Neural cell (in vitro differentiated cells): ENCODE data around the gene NFIA. TPM values are rescaled to one million over a fixed set of nuclear protein-coding genes. Genes with fewer than 3 reads are reported as not detected.

Experiments used
- H2AFZ ChIP-seq: fragments of 200-600, 300-800 bp; sonication (generic), shearing (Covaris generic); 2 replicates; pipeline ENCODE4 v1.6.0; 2014; ENCODE audit warnings: low read depth, mild to moderate bottlenecking, antibody characterized with exemption, low read length, moderate library complexity
- H3F3A ChIP-seq: fragments of 200-600 bp; shearing (Covaris generic); 2 replicates; pipeline ENCODE4 v1.6.1; 2016; ENCODE audit warnings: mild to moderate bottlenecking, moderate library complexity, mixed read lengths, antibody characterized with exemption, low read length; ENCODE audit not compliant: insufficient read depth, poor library complexity, severe bottlenecking
- H3K27ac ChIP-seq: fragments of 200-600, 300-800 bp; sonication (generic), shearing (Covaris generic); 2 replicates; pipeline ENCODE4 v1.5.1; 2014; ENCODE audit warnings: mild to moderate bottlenecking, low read length, moderate library complexity
- H3K27me3 ChIP-seq: fragments of 300-800, 200-600 bp; sonication (generic), shearing (Covaris generic); 2 replicates; pipeline ENCODE4 v1.6.0; 2014; ENCODE audit warnings: mild to moderate bottlenecking, low read depth, low read length, moderate library complexity; ENCODE audit not compliant: insufficient read depth
- H3K36me3 ChIP-seq: fragments of 300-800, 200-600 bp; sonication (generic), shearing (Covaris generic); 2 replicates; pipeline ENCODE4 v1.5.1; 2014; ENCODE audit warnings: mild to moderate bottlenecking, antibody characterized with exemption, low read length, moderate library complexity; ENCODE audit not compliant: insufficient read depth
- H3K4me2 ChIP-seq: fragments of 300-800, 200-600 bp; sonication (generic), shearing (Covaris generic); 2 replicates; pipeline ENCODE4 v1.6.0; 2014; ENCODE audit warnings: mild to moderate bottlenecking, low read length
- H3K4me3 ChIP-seq: fragments of 300-800, 200-600 bp; sonication (generic), shearing (Covaris generic); 2 replicates; pipeline ENCODE4 v1.5.1; 2014; ENCODE audit warnings: mild to moderate bottlenecking, low read length, moderate library complexity
- H3K79me2 ChIP-seq: fragments of 200-600 bp; shearing (Covaris generic); replicated peaks from 2 replicates; pipeline ENCODE4 v1.6.0; 2014; ENCODE audit warnings: mild to moderate bottlenecking, low read length, moderate library complexity; ENCODE audit not compliant: insufficient read depth
- H3K9ac ChIP-seq: fragments of 300-800, 200-600 bp; sonication (generic), shearing (Covaris generic); 2 replicates; pipeline ENCODE4 v1.6.1; 2016; ENCODE audit warnings: mild to moderate bottlenecking, low read length, mixed read lengths
- H3K9me2 ChIP-seq: fragments of 200-600 bp; shearing (Covaris generic); 2 replicates; pipeline ENCODE4 v1.6.1; 2016; ENCODE audit warnings: mild to moderate bottlenecking, low read length, mixed read lengths; ENCODE audit not compliant: insufficient read depth
- H3K9me3 ChIP-seq: fragments of 200-600, 300-800 bp; sonication (generic), shearing (Covaris generic); 2 replicates; pipeline ENCODE4 v1.6.1; 2016; ENCODE audit warnings: mild to moderate bottlenecking, mixed run types, low read length, moderate library complexity, mixed read lengths
- H4K20me1 ChIP-seq: fragments of 200-600 bp; shearing (Covaris generic); 2 replicates; pipeline ENCODE4 v1.6.1; 2016; ENCODE audit warnings: mild to moderate bottlenecking, mixed run types; ENCODE audit not compliant: insufficient read depth
- CTCF ChIP-seq: fragments of 450-650 bp; IDR thresholded peaks from 2 replicates; pipeline ENCODE4 v1.5.1; 2014; ENCODE audit warnings: antibody characterized with exemption, mild to moderate bottlenecking, moderate library complexity; ENCODE audit not compliant: poor library complexity, severe bottlenecking
- EP300 ChIP-seq: fragments of 450-650 bp; conservative IDR thresholded peaks from 2 replicates; pipeline ENCODE4 v1.6.1; 2014; ENCODE audit warnings: antibody characterized with exemption, mild to moderate bottlenecking, moderate library complexity; ENCODE audit not compliant: poor library complexity, severe bottlenecking
- EZH2 ChIP-seq: fragments of 200-600, 300-800 bp; shearing (Covaris generic), sonication (generic); IDR thresholded peaks from 2 replicates; pipeline ENCODE4 v1.6.1; 2014; ENCODE audit warnings: antibody characterized with exemption, low read length, borderline replicate concordance, mild to moderate bottlenecking; ENCODE audit not compliant: insufficient read depth, poor library complexity, severe bottlenecking
- MXI1 ChIP-seq: fragments of 450-650 bp; conservative IDR thresholded peaks from 2 replicates; pipeline ENCODE4 v1.6.1; 2014; ENCODE audit warnings: antibody characterized with exemption, mild to moderate bottlenecking; ENCODE audit not compliant: poor library complexity, severe bottlenecking
- POLR2AphosphoS5 ChIP-seq: IDR thresholded peaks from 2 replicates; pipeline ENCODE4 v1.6.1; 2012
- RAD21 ChIP-seq: fragments of 450-650 bp; conservative IDR thresholded peaks from 2 replicates; pipeline ENCODE4 v1.6.1; 2014; ENCODE audit warnings: antibody characterized with exemption, mild to moderate bottlenecking, moderate library complexity
- REST ChIP-seq: IDR thresholded peaks from 2 replicates; pipeline ENCODE4 v1.6.1; 2012; ENCODE audit warnings: borderline replicate concordance
- SMC3 ChIP-seq: fragments of 450-650 bp; conservative IDR thresholded peaks from 2 replicates; pipeline ENCODE4 v1.6.1; 2014; ENCODE audit warnings: antibody characterized with exemption, mild to moderate bottlenecking, moderate library complexity; ENCODE audit not compliant: poor library complexity
- TAF1 ChIP-seq: IDR thresholded peaks from 2 replicates; pipeline ENCODE4 v1.6.1; 2012; ENCODE audit warnings: low read depth
- polyA plus RNA-seq: library from polyadenylated mRNA; depleted of rRNA; stranded (reverse); fragments of >200 nt; gene quantifications from 2 replicates; pipeline ENCODE4 v1.2.3, GENCODE V29; 2014

The NFIA gene
- polyA plus RNA-seq, 1 donor from 2014 or later, result 0.47 TPM

DNA sequence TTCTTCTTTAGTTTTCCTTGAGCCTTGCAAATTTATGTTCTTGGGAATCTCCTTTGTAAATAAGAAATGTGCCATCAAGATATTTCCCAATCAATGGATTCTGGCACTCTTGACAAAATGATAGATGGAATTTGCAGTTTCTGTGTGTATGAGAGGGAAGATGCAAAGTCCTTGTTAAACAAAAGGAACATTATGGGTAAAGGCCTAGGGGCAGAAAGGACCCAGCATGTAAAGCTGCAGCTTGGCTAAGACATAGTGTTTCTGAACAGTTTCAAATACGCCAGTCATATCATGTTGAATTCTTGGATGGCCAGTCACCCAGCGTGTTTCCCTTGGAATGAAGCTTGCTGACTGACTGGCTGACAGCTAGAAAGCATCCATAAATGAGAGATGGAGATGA, 210.8 kb downstream of the NFIA start:
- Histone ChIP-seq H3K4me2 (no peak overlapping the region), H3K79me2 (no peaks in the 10 kb centered on the region), H3F3A (no peaks in the 10 kb centered on the region), H3K27ac (no peak overlapping the region), H3K9ac (no peak overlapping the region), H3K9me2 (no peaks in the 10 kb centered on the region), H4K20me1 (no peaks in the 10 kb centered on the region), H3K27me3 (no peaks in the 10 kb centered on the region), H3K36me3 (no peaks in the 10 kb centered on the region), H3K4me3 (no peak overlapping the region), H3K9me3 (no peaks in the 10 kb centered on the region), H2AFZ (no peak overlapping the region)
- TF ChIP-seq MXI1 (no peak), EZH2 (no peak), TAF1 (no peak), SMC3 (no peak), EP300 (peak; percentile 30), POLR2AphosphoS5 (no peak), RAD21 (no peak)

DNA sequence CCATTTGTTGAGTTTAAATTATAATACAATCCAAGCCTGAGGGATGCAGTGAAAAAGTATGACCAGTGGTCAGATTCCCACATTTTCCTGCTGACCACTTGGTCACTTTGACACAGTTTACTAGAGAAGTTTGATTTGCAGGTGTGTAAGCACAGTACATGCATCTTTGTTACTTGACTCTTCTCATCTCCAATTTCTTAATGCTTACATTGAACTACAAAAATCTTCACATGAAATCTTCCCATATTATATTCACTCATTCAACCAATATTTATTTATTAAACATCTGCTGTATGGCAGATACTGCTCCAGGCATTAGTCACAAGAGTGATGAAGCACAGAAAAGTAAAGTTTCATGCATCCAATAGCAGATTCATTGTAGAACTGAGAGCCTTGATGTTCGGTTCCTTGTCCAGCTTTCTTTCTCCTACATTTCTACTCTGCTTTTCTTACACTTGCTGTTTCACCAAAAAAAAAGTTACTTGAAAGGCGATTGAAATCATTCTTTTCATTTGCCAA, 211.7 kb downstream of the NFIA start:
- no peak overlapping the region for H3K27ac ChIP-seq

More for the DNA sequence above, 211.7 kb downstream of the NFIA start:
- Histone ChIP-seq H3K9me3 (no peaks in the 10 kb centered on the region), H3K4me3 (no peak overlapping the region), H3K9ac (no peak overlapping the region), H2AFZ (no peak overlapping the region), H3K79me2 (no peaks in the 10 kb centered on the region), H3K4me2 (no peak overlapping the region), H3F3A (no peaks in the 10 kb centered on the region), H3K27me3 (no peaks in the 10 kb centered on the region), H4K20me1 (no peaks in the 10 kb centered on the region), H3K36me3 (no peaks in the 10 kb centered on the region), H3K9me2 (no peaks in the 10 kb centered on the region)
- TF ChIP-seq CTCF (no peak), POLR2AphosphoS5 (no peak), EZH2 (no peak), TAF1 (no peak), MXI1 (no peak), EP300 (no peak), REST (no peak), RAD21 (no peak), SMC3 (no peak)
